ENCODE results near the gene ATG4C.

ATG4C gene

DNA sequence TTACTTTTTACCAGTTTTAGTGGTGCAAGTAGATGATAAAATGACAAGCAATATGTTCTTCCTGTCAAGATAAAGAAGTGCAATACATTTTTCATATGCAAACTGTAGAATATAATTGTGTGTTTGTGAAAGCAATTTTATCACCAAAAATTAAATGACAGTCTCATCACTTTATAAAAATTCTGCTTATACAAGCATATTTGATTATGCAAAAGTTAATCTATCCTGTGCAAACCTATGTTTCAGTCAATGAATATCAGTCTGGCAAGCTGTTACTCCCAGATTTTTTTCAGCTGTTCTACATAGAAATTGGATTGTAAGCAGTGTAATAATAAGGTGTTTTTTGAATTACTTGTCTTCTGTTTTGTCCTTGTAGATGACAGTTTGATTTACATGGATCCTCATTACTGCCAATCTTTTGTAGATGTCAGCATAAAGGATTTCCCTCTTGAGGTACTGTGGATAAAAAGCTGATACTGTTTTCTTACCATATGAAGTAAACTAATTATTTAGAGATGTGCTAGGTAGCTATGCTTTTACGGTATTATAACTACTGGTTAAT is 50.5 kb downstream of the ATG4C start:
- TF ChIP-seq GATA2 (IDR thresholded peaks at IDR 0.05; ENCODE audit: low read depth, low read length), result no peak
- no peak for TF ChIP-seq GATA3 (IDR thresholded peaks at IDR 0.05; ENCODE audit: low read depth, low read length)

- TF ChIP-seq GATA3 (IDR thresholded peaks at IDR 0.05; ENCODE audit: low read depth, low read length) (no peak), GATA2 (IDR thresholded peaks at IDR 0.05; ENCODE audit: low read depth, low read length) (no peak)
Observed at GRCh38 chr1:62836856-62837540, 53.1 kb downstream of the ATG4C start.

GRCh38 chr1:62840555-62840954 is 56.6 kb downstream of the ATG4C start:
- TF ChIP-seq GATA2 (IDR thresholded peaks at IDR 0.05; ENCODE audit: low read depth, low read length) (no peak), GATA3 (IDR thresholded peaks at IDR 0.05; ENCODE audit: low read depth, low read length) (no peak)

DNA sequence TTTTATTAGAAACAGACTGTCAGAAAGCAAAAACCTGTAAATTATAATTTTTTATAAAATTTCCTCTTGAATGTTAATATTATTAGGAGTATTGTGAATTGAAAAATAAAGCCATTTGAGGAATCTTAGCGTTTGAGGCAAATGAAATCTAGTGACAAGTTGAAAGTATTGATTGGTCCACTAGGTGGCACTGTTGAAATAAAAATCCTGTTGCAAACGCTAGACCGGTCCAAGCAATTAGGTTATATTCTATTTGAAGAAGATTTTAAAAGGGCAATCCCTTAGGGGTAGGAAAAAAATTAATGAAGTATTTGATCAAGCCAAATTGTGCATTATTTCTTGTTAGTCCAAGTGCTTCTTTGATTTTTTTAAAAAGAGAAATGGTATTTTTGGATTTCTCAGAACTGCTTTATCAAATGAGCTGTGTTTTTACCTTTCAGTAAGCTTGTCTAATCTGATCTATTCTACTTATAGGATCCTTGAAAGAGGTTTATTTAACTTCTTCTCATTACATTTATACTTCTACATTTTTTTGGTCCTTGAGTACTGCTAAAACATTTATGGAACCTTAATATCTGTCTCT is 57.7 kb downstream of the ATG4C start:
- TF ChIP-seq GATA3 (IDR thresholded peaks at IDR 0.05; ENCODE audit: low read depth, low read length), result no peak
- no peak for TF ChIP-seq GATA2 (IDR thresholded peaks at IDR 0.05; ENCODE audit: low read depth, low read length)

GRCh38 chr1:62844030-62844429 is 60.1 kb downstream of the ATG4C start:
- TF ChIP-seq GATA2 (IDR thresholded peaks at IDR 0.05; ENCODE audit: low read depth, low read length) (no peak), GATA3 (IDR thresholded peaks at IDR 0.05; ENCODE audit: low read depth, low read length) (no peak)

- no peak for TF ChIP-seq GATA2 (IDR thresholded peaks at IDR 0.05; ENCODE audit: low read depth, low read length)
- TF ChIP-seq GATA3 (IDR thresholded peaks at IDR 0.05; ENCODE audit: low read depth, low read length), result no peak
Observed at GRCh38 chr1:62849031-62849430, 65.1 kb downstream of the ATG4C start.

DNA sequence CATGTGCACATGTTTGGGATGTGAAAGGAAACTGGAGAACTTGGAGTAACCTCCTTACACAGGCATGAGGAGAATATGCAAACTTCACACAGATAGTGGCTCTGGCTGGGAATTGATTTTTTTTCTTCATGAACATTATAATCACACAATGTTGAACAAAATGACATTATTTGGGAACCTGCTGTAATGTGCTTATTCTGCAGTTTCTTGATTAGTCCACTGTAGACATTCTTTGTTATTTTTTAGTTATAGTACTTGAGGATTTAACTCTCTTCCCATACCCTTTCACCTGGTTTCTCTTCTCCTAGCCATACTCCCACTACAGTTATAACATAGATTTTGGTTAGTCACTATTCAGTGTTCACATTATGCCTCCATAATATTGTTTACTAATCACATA is 68.3 kb downstream of the ATG4C start:
- no peak for TF ChIP-seq GATA3 (IDR thresholded peaks at IDR 0.05; ENCODE audit: low read depth, low read length)
- TF ChIP-seq GATA2 (IDR thresholded peaks at IDR 0.05; ENCODE audit: low read depth, low read length), result no peak

DNA sequence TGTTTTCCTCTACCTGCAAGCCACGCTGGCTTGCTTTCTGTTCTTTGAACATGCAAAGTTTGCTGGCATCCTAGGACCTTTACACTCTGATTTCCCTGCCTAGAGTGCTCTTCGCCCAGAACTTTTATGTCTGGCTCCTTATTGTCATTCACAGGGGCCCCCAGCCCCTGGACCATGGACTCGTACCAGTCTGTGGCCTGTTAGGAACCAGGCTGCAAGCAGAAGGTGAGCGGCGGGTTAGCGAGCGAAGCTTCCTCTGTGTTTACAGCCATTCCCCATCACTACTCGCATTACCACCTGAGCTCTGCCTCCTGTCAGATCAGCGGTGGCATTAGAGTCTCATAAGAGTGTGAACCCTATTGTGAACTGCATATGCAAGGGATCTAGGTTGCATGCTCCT is 73.0 kb downstream of the ATG4C start:
- TF ChIP-seq GATA3 (IDR thresholded peaks at IDR 0.05; ENCODE audit: low read depth, low read length), result no peak
- no peak for TF ChIP-seq GATA2 (IDR thresholded peaks at IDR 0.05; ENCODE audit: low read depth, low read length)

GRCh38 chr1:62869217-62869754 is 85.4 kb downstream of the ATG4C start:
- no peak for TF ChIP-seq GATA2 (IDR thresholded peaks at IDR 0.05; ENCODE audit: low read depth, low read length)
- TF ChIP-seq GATA3 (IDR thresholded peaks at IDR 0.05; ENCODE audit: low read depth, low read length), result no peak

GRCh38 chr1:62870148-62870547 is 86.2 kb downstream of the ATG4C start:
- TF ChIP-seq GATA3 (IDR thresholded peaks at IDR 0.05; ENCODE audit: low read depth, low read length), result no peak
- TF ChIP-seq GATA2 (IDR thresholded peaks at IDR 0.05; ENCODE audit: low read depth, low read length), result no peak

GRCh38 chr1:62875676-62876075 is 91.7 kb downstream of the ATG4C start:
- TF ChIP-seq GATA2 (IDR thresholded peaks at IDR 0.05; ENCODE audit: low read depth, low read length) (no peak), GATA3 (IDR thresholded peaks at IDR 0.05; ENCODE audit: low read depth, low read length) (no peak)

DNA sequence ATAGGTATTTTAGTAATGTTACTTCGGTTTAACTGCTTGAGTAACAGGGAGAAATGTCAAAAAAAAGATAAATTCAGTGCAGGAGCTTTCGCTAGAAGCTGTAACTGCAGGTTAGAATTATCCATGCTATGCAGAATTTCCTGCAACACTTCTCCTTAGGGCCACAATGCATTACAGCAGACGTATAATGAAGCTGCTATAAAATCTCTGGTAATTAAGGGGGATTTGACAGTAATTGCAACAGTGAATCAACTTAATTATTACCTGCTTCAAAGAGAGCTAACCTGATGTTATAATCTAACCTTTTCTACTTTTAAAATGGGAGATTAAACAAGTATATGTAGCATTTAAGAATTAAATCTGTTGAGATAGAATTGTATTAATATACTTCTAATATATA is 92.6 kb downstream of the ATG4C start:
- TF ChIP-seq GATA2 (IDR thresholded peaks at IDR 0.05; ENCODE audit: low read depth, low read length) (no peak), GATA3 (IDR thresholded peaks at IDR 0.05; ENCODE audit: low read depth, low read length) (no peak)

DNA sequence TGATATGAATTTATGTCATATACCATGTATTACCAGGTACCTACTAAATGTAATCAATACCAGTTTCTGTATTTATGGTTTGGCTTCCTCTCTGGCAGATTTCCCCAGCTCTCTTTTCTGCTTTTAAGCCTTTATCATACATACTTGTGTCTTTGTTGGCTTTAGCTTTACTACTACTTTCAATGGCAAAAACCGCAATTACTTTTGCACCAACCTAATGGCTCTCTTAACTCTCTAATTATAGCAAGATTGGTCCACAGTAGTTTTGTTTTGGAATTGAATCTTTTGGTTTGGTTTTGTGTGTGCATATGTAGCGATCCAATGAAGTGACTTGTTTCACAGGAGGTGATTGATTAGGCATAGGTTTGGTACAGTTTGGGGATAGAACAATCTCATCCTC is 93.6 kb downstream of the ATG4C start:
- no peak for TF ChIP-seq GATA3 (IDR thresholded peaks at IDR 0.05; ENCODE audit: low read depth, low read length)
- no peak for TF ChIP-seq GATA2 (IDR thresholded peaks at IDR 0.05; ENCODE audit: low read depth, low read length)

- TF ChIP-seq GATA2 (IDR thresholded peaks at IDR 0.05; ENCODE audit: low read depth, low read length) (no peak), GATA3 (IDR thresholded peaks at IDR 0.05; ENCODE audit: low read depth, low read length) (no peak)
Observed at GRCh38 chr1:62879962-62880361, 96.0 kb downstream of the ATG4C start.

Measured in SH-SY5Y (cell line).